ENCODE results near the gene S100A16. TPM values are rescaled to one million over a fixed set of nuclear protein-coding genes. Genes with fewer than 3 reads are reported as not detected.

Gene S100A16
- total and polyA plus RNA-seq, 9 of the 15 experiments (the other 6 are each of a cell fraction or from before 2014, with no cell fraction given), result 1.6 to 6.9 (median 4.3) TPM

DNA sequence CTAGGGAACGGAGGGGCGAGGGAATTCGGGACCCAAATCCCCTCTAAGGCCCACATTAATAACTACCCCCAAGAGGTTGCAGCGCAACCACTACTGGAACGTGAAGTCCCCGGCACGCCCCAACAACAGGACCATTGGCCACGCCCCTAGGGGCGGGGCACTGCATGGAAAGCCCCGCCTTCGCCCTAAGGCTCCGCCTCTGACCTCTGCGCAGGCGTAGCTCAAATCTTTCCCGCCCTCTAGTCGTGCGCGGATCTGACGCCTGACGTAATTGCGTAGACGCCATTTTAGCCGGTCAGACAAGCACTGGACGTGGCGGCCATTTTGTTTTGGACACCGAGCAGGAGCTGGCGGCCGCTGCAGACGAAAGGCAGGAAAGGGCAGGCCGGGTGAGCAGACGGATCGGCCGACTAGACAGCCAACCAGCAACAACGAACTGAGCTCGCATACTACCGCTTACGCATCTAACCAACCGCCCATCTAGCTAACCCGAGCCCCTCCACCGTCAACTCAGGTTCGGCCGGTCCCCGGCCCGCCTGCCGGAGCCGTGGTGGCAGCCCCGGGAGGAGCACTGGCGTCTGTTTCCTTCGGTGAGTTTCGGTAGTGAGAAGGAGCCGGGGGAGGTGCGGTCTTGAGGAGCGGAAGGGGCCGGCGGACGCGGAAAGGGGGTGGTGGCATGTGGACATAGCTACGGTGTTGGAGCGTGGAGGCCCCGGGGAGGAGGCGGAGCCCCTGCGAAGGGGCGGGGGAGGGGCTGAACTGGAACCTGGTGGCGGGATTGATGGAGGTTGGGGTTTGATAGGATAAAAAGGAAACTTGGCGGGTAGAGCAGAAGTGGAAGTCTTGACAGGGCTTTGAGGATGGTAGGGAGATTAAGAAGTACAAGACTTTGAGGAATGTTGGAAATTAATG lies 21.1 kb upstream of the S100A16 start, which contains the start of gene CHTOP (continued):
- TF ChIP-seq, protein P1, sequence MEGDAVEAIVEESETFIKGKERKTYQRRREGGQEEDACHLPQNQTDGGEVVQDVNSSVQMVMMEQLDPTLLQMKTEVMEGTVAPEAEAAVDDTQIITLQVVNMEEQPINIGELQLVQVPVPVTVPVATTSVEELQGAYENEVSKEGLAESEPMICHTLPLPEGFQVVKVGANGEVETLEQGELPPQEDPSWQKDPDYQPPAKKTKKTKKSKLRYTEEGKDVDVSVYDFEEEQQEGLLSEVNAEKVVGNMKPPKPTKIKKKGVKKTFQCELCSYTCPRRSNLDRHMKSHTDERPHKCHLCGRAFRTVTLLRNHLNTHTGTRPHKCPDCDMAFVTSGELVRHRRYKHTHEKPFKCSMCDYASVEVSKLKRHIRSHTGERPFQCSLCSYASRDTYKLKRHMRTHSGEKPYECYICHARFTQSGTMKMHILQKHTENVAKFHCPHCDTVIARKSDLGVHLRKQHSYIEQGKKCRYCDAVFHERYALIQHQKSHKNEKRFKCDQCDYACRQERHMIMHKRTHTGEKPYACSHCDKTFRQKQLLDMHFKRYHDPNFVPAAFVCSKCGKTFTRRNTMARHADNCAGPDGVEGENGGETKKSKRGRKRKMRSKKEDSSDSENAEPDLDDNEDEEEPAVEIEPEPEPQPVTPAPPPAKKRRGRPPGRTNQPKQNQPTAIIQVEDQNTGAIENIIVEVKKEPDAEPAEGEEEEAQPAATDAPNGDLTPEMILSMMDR (IDR thresholded peaks at IDR 0.05 in 2 of 3, conservative IDR thresholded peaks at IDR 0.05 in 1 of 3; ENCODE audit: insufficient read depth in 2 of 3, low read depth in 1 of 3, low read length in 3 of 3), result no peak; a peak in 1 of 6 replicates
- peak; percentile 82 for TF ChIP-seq RBBP5 (IDR thresholded peaks at IDR 0.05; ENCODE audit: borderline replicate concordance, insufficient read depth, low read length, poor library complexity, severe bottlenecking)
- TF ChIP-seq TGIF2 (CRISPR knock-in tag; IDR thresholded peaks at IDR 0.05), result no peak; the same call in 1 of the 2 replicates
- TF ChIP-seq, protein P2, sequence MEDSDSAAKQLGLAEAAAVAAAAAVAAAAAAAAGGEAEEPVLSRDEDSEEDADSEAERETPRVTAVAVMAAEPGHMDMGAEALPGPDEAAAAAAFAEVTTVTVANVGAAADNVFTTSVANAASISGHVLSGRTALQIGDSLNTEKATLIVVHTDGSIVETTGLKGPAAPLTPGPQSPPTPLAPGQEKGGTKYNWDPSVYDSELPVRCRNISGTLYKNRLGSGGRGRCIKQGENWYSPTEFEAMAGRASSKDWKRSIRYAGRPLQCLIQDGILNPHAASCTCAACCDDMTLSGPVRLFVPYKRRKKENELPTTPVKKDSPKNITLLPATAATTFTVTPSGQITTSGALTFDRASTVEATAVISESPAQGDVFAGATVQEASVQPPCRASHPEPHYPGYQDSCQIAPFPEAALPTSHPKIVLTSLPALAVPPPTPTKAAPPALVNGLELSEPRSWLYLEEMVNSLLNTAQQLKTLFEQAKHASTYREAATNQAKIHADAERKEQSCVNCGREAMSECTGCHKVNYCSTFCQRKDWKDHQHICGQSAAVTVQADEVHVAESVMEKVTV (CRISPR knock-in tag; IDR thresholded peaks at IDR 0.05), result no peak
- TF ChIP-seq, protein P3, sequence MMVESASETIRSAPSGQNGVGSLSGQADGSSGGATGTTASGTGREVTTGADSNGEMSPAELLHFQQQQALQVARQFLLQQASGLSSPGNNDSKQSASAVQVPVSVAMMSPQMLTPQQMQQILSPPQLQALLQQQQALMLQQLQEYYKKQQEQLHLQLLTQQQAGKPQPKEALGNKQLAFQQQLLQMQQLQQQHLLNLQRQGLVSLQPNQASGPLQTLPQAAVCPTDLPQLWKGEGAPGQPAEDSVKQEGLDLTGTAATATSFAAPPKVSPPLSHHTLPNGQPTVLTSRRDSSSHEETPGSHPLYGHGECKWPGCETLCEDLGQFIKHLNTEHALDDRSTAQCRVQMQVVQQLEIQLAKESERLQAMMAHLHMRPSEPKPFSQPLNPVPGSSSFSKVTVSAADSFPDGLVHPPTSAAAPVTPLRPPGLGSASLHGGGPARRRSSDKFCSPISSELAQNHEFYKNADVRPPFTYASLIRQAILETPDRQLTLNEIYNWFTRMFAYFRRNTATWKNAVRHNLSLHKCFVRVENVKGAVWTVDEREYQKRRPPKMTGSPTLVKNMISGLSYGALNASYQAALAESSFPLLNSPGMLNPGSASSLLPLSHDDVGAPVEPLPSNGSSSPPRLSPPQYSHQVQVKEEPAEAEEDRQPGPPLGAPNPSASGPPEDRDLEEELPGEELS (CRISPR knock-in tag; IDR thresholded peaks at IDR 0.05; ENCODE audit: borderline replicate concordance), result peak; percentile 69; the same call in 1 of the 2 replicates
- TF ChIP-seq HNRNPK (IDR thresholded peaks at IDR 0.05; ENCODE audit: low read depth, low read length, poor library complexity, severe bottlenecking), result no peak
- TF ChIP-seq TEAD1 (CRISPR knock-in tag; IDR thresholded peaks at IDR 0.05), result peak in 1 of 2 experiments; percentile 66; a peak in 2 of 4 replicates
- TF ChIP-seq, protein P4, sequence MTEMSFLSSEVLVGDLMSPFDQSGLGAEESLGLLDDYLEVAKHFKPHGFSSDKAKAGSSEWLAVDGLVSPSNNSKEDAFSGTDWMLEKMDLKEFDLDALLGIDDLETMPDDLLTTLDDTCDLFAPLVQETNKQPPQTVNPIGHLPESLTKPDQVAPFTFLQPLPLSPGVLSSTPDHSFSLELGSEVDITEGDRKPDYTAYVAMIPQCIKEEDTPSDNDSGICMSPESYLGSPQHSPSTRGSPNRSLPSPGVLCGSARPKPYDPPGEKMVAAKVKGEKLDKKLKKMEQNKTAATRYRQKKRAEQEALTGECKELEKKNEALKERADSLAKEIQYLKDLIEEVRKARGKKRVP (CRISPR knock-in tag; IDR thresholded peaks at IDR 0.05), result no peak
- no peak for TF ChIP-seq GATAD2B (IDR thresholded peaks at IDR 0.05; ENCODE audit: borderline replicate concordance)
- TF ChIP-seq SAFB2 (IDR thresholded peaks at IDR 0.05; ENCODE audit: borderline replicate concordance, low read depth, low read length, severe bottlenecking), result no peak
- peak; percentile 99 for TF ChIP-seq KAT8 (IDR thresholded peaks at IDR 0.05; ENCODE audit: low read depth)
- TF ChIP-seq KDM5B (IDR thresholded peaks at IDR 0.05; ENCODE audit: insufficient replicate concordance, low read depth, low read length), result peak; percentile 86
- TF ChIP-seq ARNT (IDR thresholded peaks at IDR 0.05), result 0 out of 4 replicates have a peak, but pooled peaks of 1 of the 2 experiments have one; percentile 51
- TF ChIP-seq HNRNPLL (IDR thresholded peaks at IDR 0.05; ENCODE audit: low read depth, low read length, poor library complexity, severe bottlenecking), result peak; percentile 89
- TF ChIP-seq PTBP1 (IDR thresholded peaks at IDR 0.05; ENCODE audit: low read depth, low read length), result no peak
- TF ChIP-seq, protein P5, sequence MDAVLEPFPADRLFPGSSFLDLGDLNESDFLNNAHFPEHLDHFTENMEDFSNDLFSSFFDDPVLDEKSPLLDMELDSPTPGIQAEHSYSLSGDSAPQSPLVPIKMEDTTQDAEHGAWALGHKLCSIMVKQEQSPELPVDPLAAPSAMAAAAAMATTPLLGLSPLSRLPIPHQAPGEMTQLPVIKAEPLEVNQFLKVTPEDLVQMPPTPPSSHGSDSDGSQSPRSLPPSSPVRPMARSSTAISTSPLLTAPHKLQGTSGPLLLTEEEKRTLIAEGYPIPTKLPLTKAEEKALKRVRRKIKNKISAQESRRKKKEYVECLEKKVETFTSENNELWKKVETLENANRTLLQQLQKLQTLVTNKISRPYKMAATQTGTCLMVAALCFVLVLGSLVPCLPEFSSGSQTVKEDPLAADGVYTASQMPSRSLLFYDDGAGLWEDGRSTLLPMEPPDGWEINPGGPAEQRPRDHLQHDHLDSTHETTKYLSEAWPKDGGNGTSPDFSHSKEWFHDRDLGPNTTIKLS (IDR thresholded peaks at IDR 0.05; ENCODE audit: borderline replicate concordance, low read depth), result peak; percentile 78; the same call in 1 of the 2 replicates

All from K562 (cell line).